ENCODE data around the gene SURF2.
"Not testable (repeated sequence)": the region's sequence is repeated elsewhere in the genome, so short reads cannot be mapped to it uniquely, and the experiment has no call there.

Gene SURF2

DNA sequence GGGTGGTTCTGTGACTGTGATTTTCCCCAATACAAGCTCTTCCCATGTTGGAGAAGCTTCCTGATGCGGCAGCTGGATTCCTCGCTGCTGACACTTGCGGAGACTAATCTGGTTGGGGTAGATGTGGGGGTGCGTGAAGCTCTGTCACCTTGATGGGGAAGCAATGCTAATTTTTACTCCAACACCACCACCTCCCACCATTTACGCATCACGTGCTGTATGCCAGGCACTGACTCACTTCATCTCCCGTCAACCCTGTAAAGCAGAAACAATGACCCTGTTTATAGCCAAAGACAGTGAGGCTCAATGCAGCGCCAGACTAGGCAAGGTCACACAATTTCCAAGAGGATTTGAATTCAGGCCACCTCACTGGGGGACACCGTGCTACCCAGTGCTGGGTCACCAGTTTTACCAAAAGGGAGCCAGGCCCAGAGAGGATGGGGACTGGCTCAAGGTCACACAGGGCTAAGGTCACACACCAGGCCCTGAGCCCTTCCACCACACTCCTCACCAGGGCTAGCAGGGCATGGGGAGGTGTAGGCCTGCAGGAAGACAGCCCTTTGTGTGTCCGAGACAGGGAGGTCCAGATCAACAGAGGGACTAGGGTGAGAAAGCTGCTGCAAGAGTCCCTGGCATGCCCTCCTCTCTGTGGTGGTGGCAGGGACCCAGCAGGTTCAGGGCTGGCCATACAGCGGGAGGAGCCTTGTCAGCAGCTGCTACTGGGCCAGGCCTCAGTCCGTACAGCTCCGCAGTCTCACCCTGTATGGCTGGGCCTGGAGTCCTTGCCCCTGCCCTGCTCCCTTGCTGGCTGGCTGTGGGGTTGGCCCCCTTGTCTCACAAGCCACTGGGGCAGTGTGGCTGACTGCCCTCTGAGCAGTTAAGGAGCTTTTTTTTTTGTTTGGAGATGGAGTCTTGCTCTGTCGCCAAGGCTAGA lies 23.1 kb downstream of the SURF2 start:
- DNase-seq, result no peak

DNA sequence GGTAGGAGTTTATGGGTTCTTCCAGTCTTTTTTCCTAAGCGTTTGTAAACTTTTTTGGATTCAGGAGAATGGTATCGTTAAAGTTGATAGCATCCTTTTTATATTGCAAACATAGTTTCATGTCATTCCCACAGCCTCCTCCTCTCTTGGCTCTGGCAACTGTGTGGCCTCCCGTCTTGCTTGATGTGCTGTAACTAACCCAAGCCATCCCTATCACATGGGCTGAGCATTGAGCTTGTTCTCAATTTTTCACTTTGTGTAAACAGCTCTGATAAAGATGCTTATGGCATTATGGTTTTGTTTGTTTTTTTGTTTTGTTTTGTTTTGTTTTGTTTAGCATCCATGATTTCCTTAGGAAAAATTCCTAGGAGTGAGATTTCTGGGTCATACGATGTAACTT lies 24.4 kb downstream of the SURF2 start:
- DNase-seq, result no peak

DNA sequence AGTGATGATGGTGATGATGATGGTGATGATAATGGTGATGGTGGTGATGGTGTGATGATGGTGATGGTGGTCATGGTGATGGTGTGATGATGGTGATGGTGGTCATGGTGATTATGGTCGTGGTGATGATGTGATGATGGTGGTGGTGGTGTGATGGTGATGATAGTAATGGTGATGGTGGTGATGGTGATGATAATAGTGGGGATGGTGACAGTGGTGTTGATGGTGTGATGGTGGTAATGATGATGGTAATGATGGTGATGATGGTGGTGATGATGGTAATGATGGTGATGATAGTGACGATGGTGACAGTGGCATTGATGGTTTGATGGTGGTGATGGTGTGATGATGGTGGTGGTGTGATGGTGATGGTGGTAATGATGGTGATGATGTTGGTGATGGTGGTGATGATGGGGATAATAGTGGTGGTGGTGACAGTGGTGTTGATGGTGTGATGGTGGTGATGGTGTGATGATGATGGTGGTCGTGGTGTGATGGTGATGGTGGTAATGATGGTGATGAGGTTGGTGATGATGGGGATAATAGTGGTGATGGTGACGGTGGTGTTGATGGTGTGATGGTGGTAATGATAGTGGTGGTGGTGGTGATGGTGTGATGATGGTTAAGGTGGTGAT lies 26.3 kb downstream of the SURF2 start:
- DNase-seq, result no peak

DNA sequence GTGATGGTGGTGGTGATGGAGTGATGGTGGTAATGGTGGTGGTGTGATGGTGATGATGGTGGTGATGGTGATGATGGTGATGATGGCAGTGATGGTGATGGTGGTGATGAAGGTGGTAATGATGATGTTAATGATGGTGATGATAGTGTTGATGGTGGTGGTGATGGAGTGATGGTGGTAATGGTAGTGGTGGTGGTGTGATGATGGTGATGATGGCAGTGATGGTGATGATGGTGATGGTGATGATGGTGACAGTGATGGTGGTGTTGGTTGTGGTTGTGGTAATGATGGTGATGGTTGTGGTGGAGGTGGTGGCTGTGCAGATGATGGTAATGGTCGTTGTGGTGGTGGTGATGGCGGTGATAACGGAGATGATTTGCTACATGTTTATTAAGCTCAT lies 27.1 kb downstream of the SURF2 start:
- DNase-seq, result no peak

DNA sequence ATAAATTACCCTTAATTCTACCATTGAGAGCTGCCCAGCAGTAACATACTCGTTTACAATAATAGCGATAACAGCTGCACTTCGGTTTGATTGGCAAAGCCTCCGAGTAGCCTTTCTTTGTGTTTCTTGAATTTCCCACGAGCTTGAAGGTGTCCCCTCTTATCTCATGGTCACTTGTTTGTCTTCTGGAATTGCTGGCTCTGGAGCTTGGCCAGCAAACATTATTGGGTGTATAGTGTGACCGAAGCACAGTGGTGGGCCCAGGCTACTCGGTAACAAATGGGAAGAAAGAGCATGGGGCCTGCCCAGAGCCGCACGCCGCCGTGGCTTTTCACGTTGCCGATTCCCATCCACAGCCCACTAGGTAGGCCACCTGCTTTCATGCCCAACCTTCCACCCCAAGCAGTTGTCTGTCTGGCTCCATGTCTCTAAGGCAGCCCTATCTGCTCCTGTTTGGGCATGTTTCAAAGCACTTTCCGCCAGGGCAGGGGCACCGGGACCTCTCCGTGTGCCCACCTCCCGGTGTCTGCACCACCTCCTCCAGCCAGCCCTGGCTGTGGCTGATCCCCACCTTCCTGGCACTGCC lies 28.5 kb downstream of the SURF2 start:
- no peak for DNase-seq

DNA sequence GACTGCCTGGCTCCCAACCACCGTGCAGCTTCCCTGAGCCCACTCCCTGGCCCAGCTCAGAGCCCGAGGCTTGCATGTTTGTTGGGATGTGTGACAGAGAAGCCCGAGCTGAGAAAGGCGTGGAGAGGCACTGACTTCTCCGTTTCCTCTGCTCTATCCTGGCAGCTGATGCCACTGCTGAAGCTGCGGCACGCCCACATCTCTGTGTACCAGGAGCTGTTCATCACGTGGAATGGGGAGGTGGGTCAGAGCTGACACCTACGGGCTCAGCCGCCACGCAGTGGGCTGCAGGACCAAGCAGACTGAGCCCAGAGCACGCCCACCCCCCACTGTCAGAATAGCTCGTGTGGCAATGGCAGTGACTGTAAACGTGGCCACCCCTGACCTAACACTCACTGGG lies 29.1 kb downstream of the SURF2 start:
- no peak for DNase-seq

DNA sequence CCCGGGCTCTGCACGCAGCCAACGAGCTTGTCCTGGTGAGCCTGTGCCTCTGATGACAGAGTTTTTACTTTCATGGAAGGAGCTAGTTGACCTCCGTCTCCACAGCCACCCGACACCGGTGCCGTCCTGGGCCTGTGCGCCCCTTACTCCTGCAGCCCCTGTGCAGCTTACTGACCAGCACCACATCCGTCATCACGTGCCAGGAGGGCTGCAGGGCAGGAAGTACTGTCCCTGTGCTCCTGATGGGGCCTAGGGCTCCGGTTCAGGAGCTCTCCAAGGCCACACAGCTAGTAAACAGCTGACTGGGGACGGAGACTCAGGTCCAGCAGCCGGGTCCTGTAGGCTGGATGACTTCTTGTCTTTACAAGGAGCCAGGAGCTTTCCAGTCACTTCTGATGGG lies 30.0 kb downstream of the SURF2 start:
- DNase-seq, result no peak

DNA sequence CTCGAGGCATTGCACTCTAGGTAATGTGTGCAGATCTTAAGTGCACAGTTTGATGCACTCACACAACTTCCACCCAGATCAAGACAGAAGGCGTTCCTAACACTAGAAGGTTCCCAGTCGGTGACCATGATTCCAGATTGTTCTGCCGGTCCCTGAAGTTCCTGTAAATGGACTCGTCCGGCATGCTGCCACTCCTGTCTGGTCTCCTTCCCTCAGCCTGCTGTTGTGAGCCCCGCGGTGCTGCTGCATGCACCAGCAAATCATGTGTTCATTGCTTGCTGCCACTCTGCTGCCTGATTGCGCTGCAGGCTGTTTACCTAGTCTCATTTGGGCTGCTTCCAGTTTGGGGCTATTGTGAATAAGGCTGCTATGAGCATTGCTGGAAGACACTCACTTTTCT lies 31.3 kb downstream of the SURF2 start:
- no peak for DNase-seq

DNA sequence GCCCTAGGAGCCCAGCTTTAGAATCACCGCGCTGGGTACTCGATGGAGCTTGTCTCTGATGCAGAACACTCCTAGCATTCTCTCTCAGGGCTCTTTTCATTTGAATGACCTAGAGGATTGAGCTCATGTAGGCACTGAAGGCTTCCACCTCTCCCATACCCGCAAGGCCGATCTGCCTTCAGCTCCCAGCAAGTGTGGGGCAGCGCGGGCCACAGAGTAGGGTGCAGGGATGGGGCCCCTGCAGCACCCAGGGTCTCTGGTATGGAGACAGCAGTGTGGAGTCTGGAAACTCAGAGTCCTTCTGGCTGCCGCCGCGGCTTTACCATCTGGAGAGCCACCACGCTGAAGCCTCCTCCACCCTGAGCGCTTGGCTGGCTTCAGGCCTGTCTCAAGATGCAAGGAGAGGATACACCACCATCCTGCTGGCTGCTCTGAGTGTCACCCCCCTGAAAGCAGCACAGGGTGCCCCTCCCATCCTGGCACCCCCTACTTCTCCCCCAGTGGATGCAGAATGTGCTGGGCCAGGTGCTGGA lies 32.7 kb downstream of the SURF2 start:
- no peak for DNase-seq

DNA sequence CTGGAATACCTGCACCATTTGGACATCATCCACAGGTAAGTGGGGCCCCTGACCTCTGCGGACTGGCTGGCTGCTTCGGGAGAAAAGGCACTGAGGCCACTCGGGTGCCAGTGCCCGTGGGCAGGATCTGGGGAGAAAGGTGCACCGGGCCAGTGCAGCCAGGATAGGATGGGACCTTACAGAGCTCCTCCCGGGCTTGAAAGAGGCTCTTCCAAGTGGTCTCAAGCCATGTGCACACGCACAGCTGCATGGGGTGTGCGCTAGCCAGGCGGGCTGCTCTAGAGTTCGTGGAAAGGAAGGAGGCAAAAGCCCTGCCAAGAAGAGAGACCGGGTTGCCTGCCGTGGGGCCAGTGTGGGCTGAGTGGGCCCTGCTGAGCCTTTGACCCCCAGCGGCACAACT lies 33.2 kb downstream of the SURF2 start:
- DNase-seq, result no peak

DNA sequence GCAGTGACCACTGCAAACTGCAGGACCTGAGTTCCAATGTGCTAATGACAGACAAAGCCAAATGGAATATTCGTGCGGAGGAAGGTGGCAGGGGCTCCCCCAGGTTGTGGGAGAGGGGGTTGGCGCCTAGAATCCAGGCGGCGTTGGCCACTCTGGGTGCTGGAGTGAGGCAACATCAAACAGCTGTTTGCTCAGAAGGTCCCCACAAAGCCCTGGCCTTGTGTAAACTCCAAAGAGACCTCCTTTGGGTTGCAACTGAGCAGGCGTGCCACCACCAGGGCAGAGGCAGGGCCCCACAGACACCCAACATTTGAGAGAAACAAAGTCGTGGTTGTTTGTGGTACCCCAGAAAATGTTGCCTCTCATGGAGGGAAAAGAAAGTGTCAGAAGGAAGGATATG lies 34.4 kb downstream of the SURF2 start:
- no peak for DNase-seq

DNA sequence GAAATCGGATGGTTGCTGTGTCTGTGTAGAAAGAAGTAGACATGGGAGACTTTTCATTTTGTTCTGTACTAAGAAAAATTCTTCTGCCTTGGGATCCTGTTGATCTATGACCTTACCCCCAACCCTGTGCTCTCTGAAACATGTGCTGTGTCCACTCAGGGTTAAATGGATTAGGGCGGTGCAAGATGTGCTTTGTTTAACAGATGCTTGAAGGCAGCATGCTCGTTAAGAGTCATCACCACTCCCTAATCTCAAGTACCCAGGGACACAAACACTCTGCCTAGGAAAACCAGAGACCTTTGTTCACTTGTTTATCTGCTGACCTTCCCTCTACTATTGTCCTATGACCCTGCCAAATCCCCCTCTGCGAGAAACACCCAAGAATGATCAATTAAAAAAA lies 35.1 kb downstream of the SURF2 start:
- DNase-seq, result not testable (repeated sequence)

DNA sequence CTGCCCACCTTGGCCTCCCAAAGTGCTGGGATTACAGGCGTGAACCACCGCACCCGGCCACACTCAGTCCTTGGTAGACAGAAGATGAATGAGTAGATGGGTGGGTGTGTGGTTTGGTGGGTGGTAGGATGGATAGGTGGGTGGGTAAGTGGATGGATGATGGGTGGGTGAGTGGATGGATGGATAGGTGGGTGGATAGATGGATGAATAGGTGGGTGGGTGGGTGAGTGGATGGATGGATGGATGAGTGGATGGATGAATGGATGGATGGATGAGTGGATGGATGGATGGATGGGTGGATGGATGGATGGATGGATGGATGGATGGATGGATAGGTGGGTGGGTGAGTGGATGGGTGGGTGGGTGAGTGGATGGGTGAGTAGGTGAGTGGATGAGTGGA lies 36.0 kb downstream of the SURF2 start:
- DNase-seq, result not testable (repeated sequence)

DNA sequence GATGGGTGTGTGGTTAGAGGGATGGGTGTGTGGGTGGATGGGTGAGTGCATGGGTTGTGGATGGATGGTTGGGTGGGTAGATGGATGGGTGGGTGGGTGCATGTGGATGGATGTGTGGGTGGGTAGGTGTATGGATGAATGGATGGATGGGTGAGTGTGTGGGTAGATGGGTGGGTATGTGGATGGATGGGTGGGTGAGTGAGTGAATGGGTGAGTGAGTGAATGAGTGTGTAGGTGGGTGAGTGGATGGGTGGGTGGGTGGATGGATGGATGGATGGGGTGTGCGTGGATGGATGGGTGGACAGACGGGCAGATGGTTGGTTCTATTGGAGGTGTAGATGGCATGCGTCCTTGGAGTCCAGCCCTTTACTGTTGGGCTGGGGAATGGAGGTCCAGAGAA lies 37.0 kb downstream of the SURF2 start:
- no peak for DNase-seq

DNA sequence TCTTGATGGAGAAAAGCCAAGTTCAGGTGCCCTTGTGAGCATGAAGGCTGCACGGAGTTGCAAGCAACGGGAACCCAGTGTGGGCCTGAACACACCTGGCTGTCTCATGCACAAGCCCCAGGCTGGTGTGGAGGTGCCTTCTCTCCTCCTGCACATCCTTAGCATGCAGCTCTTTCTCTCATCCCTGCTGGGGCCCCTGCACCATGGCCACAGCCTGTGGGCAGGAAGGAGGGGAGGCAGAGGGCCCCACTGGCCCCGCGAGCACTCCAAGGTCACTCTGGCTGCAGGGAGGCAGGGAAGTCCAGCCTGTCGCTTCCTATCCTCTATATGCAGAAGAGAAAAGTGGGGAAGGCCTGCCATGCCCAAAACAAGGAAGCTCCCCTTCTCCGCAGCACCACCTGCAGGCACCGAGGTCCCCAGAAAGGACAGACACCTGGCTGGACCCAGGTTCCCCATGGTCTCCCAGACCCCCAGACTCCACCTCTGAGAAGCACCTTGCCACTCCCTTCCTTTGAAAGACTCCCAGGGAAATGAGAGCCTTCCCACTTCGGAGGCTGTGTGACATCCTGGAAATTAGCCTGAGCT lies 38.4 kb downstream of the SURF2 start:
- DNase-seq, result no peak

DNA sequence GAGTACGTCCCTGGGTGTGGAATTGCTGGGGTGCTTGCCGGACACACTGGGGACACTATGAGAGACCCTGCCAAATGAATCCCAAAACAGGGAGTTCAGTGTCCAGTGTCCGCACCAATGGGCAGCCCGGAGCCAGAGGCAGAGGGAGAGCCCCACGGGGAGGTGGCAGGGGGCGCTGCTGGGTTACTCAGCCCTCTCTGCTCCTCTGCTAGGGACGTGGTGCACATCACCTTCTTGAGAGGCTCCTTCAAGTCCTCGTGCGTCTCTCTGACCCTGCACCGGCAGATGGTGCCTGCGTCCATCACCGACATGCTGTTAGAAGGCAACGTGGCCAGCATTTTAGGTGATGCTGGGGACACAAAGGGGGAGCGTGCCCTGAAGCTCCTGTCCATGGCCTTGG lies 40.6 kb downstream of the SURF2 start:
- DNase-seq, result no peak

DNA sequence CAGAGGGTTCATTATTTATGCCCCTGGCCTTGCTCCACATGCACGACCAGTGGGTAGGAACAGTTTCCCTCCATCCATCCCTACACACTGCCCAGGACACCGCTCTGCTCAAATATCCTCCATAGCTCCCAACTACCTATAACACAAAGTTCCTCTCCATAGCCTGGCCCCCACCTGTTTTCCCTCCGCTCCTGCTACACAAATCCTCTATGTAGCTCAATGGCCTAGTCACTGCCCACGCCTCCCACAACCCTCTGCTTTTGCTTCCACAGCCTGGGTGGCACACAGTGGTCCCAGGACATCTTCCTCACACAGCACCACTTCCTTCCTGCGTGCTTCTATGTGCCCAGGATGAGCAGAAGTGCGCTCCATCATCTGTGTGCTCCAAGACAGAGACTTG lies 41.0 kb downstream of the SURF2 start:
- no peak for DNase-seq

DNA sequence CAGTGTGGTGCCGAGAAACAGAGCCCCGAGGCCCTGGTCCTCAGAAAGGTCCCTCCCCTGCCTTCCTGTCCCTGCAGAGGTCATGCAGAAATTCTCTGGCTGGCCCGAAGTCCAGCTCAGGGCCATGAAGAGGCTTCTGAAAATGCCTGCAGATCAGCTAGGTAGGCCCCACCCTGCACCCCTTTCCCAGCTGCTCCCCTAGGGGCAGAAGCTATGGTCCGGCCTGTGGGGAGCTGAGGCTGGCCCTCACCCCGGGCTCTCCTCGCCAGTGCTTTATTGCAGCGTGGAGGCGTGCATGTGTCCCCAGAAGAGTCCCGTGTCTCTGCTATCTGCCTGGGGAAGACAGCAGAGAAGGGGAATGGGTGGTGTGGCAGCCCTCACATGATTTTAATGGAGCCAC lies 41.5 kb downstream of the SURF2 start:
- no peak for DNase-seq

DNA sequence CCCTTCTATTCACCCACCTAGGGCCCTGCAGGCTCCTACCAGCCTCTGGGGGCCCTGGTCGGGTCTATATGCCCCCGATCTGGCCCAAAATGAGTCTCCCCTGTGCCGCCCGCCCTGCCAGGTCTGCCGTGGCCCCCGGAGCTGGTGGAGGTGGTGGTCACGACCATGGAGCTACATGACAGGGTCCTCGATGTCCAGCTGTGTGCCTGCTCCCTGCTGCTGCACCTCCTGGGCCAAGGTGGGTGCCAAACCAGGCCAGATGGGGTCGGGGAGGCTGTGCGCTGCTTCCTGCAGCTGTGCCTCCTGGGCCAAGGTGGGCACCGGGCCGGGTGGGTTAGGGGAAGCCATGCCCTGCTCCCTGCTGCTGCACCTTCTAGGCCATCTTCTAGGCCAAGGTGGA lies 43.9 kb downstream of the SURF2 start:
- no peak for DNase-seq

DNA sequence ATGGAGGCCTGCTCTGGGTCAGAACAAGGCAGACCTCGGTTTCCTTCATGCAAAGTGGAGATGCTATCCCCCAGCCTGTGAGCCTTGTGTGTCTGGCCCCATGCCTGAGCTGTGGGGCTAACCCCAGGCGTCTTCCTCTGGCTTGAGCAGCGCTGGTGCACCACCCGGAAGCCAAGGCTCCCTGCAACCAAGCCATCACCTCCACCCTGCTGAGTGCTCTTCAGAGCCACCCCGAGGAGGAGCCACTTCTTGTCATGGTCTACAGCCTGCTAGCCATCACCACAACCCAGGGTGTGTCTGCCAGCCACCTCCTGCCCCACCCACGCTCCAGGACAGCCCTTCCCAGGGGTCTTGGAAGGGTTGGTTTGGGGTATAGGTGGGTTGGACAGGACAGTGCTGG lies 45.2 kb downstream of the SURF2 start:
- no peak for DNase-seq

DNA sequence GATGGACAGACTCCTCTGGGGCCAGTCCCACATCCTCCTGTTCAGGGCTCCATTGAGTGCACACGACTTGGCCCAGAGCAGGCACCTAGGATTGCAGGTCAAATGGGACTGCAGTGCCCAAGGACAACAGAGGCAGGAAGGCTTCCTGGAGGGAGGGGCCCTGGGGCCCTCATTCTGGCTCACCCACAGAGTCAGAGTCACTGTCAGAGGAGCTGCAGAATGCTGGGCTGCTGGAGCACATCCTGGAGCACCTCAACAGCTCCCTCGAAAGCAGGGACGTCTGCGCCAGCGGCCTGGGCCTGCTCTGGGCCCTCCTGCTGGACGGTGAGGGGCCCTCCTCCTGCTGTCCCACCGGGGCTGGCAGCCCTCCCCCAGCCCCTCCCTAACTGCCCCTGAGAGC lies 46.3 kb downstream of the SURF2 start:
- no peak for DNase-seq

DNA sequence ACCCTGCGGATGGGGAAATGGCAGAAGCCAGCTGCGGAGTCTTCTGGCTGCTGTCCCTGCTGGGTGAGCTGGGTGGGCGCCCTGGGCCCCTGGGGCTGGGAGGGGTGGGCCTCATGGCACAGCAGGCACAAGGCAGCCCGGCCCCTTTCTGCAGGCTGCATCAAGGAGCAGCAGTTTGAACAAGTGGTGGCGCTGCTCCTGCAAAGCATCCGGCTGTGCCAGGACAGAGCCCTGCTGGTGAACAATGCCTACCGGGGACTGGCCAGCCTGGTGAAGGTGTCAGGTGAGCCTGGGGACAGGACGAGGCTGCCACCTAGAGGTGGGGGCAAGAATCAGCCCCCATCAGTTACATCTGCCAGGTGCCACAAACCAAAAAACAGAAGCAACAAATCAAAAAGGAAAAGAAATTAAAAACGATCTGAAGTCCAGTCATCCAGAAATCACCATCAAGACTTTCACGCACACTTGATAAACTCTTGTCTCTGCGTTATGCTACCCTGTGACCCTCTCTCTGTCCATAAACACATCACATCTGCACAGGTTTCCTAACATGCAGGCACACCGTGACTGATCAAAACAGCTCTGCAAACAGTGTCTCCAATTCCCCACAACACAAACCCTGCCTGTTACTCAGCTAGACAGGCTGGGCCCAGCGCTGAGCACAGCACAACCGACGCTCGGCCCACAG lies 47.6 kb downstream of the SURF2 start:
- DNase-seq, result no peak

DNA sequence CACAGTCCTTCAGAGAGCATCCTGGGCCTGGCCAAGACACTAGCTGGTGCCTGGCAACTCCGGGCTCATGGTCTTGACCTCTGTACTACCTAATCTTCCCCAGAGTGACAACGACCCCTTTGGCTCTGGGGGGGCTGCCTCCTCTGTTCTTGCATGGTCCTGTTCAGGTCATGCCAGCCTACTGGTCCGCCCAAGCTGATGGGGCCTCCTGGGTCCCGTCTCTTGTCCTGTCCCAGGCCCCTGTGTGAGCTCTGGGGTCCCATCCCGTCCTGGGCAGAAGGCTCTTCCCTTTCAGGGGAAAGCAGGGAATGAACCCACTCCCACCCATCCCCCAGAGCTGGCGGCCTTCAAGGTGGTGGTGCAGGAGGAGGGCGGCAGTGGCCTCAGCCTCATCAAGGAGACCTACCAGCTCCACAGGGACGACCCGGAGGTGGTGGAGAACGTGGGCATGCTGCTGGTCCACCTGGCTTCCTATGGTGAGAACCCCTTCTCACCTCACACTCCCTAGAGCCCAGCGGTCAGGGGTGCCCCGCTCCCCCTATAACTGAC lies 48.2 kb downstream of the SURF2 start:
- DNase-seq, result no peak
